ENCODE measurements around the gene KLHL29.

DNA sequence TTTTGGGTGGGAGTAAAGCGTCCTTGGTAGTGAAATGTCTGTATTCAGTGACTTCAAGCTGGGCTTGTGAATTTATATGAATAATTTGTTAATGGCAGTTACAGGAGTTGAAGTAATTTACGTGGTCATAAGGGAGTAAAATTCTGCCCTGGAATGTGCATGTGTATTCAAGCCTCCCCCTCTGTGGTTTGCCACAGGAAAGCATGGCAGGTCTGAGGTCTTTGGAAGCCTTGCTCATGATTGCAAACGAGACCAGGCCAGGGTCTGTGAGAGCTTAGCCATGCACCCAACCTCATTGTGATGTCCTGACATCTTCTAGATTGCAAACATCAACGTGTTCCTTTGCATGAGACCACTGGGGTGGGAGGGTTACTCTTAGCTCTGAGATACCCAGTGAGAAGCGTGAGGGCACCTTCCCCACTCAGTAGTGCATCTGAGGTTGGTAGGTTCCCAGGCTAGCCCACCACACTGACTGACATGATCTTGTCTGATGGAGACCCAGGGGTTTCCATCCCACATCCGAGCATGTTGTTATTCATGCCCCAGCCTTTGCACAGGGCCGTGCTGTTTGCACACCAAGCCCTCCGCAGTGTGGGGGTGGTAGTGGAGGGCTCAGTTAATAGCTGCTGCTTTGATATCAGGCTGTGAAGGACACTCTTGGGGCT lies 216.5 kb downstream of the KLHL29 start:
- TF ChIP-seq CTCF (IDR thresholded peaks at IDR 0.05 in 2 of 3, conservative IDR thresholded peaks at IDR 0.05 in 1 of 3; ENCODE audit: control insufficient read depth in 2 of 3, extremely low read depth in 1 of 3, insufficient read depth in 1 of 3, low read depth in 3 of 3, low read length in 3 of 3) (no peak), RFX5 (IDR thresholded peaks at IDR 0.05; ENCODE audit: low read depth, low read length) (no peak), NBN (IDR thresholded peaks at IDR 0.05) (no peak), POLR2A (IDR thresholded peaks at IDR 0.05; ENCODE audit: low read depth, low read length) (no peak), POU2F2 (IDR thresholded peaks at IDR 0.05; ENCODE audit: borderline replicate concordance, low read depth, low read length) (no peak), EP300 (IDR thresholded peaks at IDR 0.05; ENCODE audit: borderline replicate concordance in 1 of 2, control insufficient read depth in 1 of 2, low read depth in 2 of 2, low read length in 2 of 2) (no peak), EZH2 (IDR thresholded peaks at IDR 0.05; ENCODE audit: borderline replicate concordance, control insufficient read depth, low read depth, low read length) (no peak), SMC3 (IDR thresholded peaks at IDR 0.05; ENCODE audit: borderline replicate concordance, low read length) (no peak), ZSCAN29 (IDR thresholded peaks at IDR 0.05) (no peak), NR2C2 (IDR thresholded peaks at IDR 0.05; ENCODE audit: borderline replicate concordance, control insufficient read depth, insufficient read length, low read depth) (no peak), REST (IDR thresholded peaks at IDR 0.05; ENCODE audit: low read depth, low read length) (no peak)
- TF ChIP-seq, protein P1, sequence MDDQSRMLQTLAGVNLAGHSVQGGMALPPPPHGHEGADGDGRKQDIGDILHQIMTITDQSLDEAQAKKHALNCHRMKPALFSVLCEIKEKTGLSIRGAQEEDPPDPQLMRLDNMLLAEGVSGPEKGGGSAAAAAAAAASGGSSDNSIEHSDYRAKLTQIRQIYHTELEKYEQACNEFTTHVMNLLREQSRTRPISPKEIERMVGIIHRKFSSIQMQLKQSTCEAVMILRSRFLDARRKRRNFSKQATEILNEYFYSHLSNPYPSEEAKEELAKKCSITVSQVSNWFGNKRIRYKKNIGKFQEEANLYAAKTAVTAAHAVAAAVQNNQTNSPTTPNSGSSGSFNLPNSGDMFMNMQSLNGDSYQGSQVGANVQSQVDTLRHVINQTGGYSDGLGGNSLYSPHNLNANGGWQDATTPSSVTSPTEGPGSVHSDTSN (IDR thresholded peaks at IDR 0.05; ENCODE audit: insufficient replicate concordance, low read depth, low read length), result no peak
